Measurements from ENCODE around the gene HS6ST2. TPM values are rescaled to one million over a fixed set of nuclear protein-coding genes. Genes with fewer than 3 reads are reported as not detected.

Gene HS6ST2
- total and polyA plus RNA-seq, 9 of the 15 experiments (the other 6 are each of a cell fraction or from before 2014, with no cell fraction given), result not detected

DNA sequence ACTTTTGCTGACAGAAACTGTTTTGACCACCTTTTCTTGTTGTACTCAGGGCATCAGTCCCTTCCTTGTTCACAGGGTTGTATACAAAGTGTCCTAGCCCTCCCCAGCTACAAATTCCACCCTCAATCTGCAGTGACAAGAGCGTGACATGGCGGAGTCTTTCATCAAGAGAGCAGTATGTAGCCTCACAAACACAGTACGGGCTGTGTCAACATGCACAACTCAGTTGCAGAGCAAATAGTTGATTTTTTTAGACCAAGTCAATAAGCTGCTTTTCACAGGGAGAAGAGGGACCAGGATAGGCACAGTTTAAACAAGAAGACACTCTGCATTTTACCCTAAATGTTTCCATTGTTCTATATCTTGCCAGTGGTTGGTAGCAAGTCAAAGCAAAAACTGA lies 8.6 kb upstream of the HS6ST2 start:
- in situ Hi-C loops (cut with MboI), result no loop called here

More for the DNA sequence above, 8.6 kb upstream of the HS6ST2 start:
- Histone ChIP-seq H3K4me2 (ENCODE audit: insufficient read depth, low read length) (no peak overlapping the region), H3K9me1 (ENCODE audit: control insufficient read depth, insufficient read depth, low read length) (no peaks in the 10 kb centered on the region), H3K27ac (ENCODE audit: extremely low read depth, low read depth, low read length) (no peak overlapping the region), H2AFZ (ENCODE audit: low read depth, low read length) (no peak overlapping the region), H3K4me1 (replicated peaks in 1 of 2; ENCODE audit: control insufficient read depth in 2 of 2, insufficient read depth in 2 of 2, low read length in 2 of 2) (no peaks in the 10 kb centered on the region), H3K36me3 (ENCODE audit: control insufficient read depth, insufficient read depth, low read length) (no peaks in the 10 kb centered on the region), H3K79me2 (ENCODE audit: control insufficient read depth, insufficient read depth, low read length) (no peaks in the 10 kb centered on the region), H3K4me3 (no peak overlapping the region), H3K9ac (ENCODE audit: insufficient read depth in 1 of 2, low read depth in 2 of 2, low read length in 2 of 2) (no peak overlapping the region), H3K27me3 (ENCODE audit: control insufficient read depth in 2 of 2, insufficient read depth in 2 of 2, low read length in 2 of 2) (no peaks in the 10 kb centered on the region), H4K20me1 (replicated peaks; ENCODE audit: control insufficient read depth, insufficient read depth, low read length) (no peaks in the 10 kb centered on the region), H3K9me3 (replicated peaks; ENCODE audit: control insufficient read depth, insufficient read depth, low read depth, low read length) (no peaks in the 10 kb centered on the region)
- ATAC-seq, result no peak
- whole genome bisulfite sequencing (ENCODE audit: insufficient coverage, low coverage, missing lambda C conversion rate), result 3% methylated on average over 3 of the region's 3 CpGs
- FAIRE-seq, result no peak
- ChIA-PET CTCF (ENCODE audit: low intra/inter-chr PET ratio) (no interaction called here), POLR2A (no interaction called here)
- TF ChIP-seq, protein P1, sequence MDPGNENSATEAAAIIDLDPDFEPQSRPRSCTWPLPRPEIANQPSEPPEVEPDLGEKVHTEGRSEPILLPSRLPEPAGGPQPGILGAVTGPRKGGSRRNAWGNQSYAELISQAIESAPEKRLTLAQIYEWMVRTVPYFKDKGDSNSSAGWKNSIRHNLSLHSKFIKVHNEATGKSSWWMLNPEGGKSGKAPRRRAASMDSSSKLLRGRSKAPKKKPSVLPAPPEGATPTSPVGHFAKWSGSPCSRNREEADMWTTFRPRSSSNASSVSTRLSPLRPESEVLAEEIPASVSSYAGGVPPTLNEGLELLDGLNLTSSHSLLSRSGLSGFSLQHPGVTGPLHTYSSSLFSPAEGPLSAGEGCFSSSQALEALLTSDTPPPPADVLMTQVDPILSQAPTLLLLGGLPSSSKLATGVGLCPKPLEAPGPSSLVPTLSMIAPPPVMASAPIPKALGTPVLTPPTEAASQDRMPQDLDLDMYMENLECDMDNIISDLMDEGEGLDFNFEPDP (CRISPR knock-in tag; IDR thresholded peaks at IDR 0.05), result no peak
- TF ChIP-seq, protein P2, sequence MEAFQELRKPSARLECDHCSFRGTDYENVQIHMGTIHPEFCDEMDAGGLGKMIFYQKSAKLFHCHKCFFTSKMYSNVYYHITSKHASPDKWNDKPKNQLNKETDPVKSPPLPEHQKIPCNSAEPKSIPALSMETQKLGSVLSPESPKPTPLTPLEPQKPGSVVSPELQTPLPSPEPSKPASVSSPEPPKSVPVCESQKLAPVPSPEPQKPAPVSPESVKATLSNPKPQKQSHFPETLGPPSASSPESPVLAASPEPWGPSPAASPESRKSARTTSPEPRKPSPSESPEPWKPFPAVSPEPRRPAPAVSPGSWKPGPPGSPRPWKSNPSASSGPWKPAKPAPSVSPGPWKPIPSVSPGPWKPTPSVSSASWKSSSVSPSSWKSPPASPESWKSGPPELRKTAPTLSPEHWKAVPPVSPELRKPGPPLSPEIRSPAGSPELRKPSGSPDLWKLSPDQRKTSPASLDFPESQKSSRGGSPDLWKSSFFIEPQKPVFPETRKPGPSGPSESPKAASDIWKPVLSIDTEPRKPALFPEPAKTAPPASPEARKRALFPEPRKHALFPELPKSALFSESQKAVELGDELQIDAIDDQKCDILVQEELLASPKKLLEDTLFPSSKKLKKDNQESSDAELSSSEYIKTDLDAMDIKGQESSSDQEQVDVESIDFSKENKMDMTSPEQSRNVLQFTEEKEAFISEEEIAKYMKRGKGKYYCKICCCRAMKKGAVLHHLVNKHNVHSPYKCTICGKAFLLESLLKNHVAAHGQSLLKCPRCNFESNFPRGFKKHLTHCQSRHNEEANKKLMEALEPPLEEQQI (IDR thresholded peaks at IDR 0.05), result no peak
- TF ChIP-seq ETV5 (CRISPR knock-in tag; IDR thresholded peaks at IDR 0.05; ENCODE audit: low read depth) (no peak), SMARCA4 (IDR thresholded peaks at IDR 0.05) (no peak), SMC3 (conservative IDR thresholded peaks at IDR 0.05; ENCODE audit: insufficient read depth, low read depth, low read length) (no peak)
- TF ChIP-seq, protein P3, sequence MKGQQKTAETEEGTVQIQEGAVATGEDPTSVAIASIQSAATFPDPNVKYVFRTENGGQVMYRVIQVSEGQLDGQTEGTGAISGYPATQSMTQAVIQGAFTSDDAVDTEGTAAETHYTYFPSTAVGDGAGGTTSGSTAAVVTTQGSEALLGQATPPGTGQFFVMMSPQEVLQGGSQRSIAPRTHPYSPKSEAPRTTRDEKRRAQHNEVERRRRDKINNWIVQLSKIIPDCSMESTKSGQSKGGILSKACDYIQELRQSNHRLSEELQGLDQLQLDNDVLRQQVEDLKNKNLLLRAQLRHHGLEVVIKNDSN (CRISPR knock-in tag; IDR thresholded peaks at IDR 0.05), result no peak
- intact Hi-C loops (cut with micrococcal nuclease), result no loop called here
- no TSS peak for BruUV-seq (replicated peaks)
- no peak for DNase-seq (ENCODE audit: extremely low read depth in 1 of 4, low spot score in 3 of 4)

Measured in K562 (cell line).